CMK (cell line): Measurements from ENCODE around the gene MYL11.
"Not testable (repeated sequence)": the region's sequence is repeated elsewhere in the genome, so short reads cannot be mapped to it uniquely, and the experiment has no call there.

Experiments
- DNase-seq: peaks from one replicate; pipeline ENCODE4 v3.0.0-alpha.2; 2010; ENCODE audit warnings: low read depth

The MYL11 gene

DNA sequence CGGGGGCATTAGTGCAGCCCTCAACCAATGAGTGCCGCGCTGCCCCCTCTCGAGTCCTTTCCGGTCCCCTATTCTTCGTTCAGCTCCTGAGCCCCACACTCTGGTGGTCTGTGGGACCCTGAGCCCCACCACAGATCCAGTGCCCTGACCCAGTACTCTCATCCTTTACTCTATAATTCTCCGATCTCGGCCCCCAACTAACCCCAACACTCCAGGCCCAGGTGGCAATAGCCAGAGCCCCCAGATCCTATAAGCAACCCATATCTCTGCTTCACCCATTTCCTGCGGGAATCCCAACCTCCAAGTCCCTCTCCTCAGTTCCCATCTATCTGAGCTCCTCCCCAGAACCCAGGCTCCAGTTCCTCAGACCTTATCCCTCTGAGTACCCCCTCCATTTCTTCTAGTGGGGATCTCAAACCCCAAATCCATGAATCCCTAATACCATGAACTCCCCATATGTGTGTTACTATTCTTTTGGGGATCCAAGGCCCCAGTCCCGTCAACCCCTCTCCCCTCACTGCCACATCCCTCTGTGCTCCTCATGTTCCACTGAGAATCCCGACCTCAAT, 3.3 kb upstream of the MYL11 start:
- DNase-seq, result no peak

DNA sequence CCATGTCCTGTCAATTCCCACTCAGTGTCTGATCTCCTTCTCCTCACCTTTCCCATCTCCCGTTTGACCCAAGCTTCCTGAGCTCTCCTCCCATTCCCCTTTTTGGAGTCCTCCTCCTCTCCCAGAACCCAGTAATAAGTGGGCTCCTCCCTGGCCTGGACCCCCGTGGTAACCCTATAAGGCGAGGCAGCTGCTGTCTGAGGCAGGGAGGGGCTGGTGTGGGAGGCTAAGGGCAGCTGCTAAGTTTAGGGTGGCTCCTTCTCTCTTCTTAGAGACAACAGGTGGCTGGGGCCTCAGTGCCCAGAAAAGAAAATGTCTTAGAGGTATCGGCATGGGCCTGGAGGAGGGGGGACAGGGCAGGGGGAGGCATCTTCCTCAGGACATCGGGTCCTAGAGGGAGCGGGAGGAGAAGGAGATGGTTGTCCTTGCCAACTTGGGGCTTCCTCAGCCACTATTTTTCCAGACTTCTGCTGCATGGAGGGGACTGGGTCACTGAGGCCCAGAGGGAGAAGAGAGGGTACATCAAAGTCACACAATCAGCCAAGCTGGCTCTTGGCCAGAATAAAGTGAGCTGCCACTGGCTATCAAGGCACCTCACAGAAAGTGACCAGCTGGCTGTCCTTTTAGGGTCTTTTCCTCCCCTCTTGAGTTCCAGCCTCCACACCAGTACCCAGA, 2.4 kb upstream of the MYL11 start:
- no peak for DNase-seq

DNA sequence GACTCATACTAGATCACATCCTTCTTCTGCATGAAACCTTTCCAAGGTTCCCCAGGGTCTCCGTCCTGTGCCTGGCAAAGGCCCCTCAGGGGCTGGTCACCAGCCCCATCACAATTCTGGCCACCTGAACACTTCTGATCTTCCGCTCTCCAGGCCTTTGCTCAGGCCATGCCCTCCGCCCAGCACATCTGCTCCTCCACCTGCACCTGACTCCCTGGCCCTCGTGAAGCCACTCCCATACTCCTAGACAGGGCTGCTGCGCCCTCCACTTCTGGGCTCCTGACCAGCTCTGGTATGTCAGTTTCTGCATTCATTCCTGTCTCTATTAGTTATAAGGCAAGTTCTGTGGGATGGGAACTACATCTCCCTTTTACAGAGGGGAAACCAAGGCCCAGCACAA, 1.9 kb upstream of the MYL11 start:
- DNase-seq, result no peak

DNA sequence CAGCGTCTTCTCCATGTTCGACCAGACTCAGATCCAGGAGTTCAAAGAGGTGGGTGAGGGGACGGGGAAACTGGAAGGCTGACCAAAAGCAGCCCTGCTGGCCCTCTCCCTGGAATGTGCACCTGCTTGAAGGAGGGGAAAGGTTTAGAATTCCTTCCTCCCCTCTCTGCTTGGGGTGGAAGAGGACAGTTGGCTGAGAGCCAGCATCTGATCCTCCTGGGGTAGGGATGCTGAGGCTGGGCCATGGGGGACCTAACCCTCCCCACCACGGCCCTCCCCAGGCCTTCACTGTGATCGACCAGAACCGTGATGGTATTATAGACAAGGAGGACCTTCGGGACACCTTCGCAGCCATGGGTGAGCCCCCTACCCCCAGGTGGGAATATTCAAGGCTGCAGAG, 1.3 kb downstream of the MYL11 start:
- DNase-seq, result no peak

DNA sequence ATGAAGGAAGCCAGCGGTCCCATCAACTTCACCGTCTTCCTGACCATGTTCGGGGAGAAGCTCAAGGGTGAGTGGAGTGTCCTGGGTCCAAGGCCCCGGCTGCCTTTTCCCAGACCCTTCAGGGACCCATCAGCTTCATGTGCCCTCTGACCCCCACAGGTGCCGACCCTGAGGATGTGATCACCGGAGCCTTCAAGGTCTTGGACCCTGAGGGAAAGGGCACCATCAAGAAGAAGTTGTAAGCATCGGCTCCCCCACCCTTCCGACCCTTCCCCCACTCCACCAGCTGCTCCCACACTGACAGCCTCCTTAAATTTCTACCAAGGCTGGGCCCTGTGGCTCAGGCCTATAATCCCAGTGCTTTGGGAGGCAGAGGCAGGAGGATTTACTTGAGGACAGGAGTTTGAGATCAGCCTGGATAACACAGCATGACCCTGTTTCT, 1.9 kb downstream of the MYL11 start:
- DNase-seq, result no peak

DNA sequence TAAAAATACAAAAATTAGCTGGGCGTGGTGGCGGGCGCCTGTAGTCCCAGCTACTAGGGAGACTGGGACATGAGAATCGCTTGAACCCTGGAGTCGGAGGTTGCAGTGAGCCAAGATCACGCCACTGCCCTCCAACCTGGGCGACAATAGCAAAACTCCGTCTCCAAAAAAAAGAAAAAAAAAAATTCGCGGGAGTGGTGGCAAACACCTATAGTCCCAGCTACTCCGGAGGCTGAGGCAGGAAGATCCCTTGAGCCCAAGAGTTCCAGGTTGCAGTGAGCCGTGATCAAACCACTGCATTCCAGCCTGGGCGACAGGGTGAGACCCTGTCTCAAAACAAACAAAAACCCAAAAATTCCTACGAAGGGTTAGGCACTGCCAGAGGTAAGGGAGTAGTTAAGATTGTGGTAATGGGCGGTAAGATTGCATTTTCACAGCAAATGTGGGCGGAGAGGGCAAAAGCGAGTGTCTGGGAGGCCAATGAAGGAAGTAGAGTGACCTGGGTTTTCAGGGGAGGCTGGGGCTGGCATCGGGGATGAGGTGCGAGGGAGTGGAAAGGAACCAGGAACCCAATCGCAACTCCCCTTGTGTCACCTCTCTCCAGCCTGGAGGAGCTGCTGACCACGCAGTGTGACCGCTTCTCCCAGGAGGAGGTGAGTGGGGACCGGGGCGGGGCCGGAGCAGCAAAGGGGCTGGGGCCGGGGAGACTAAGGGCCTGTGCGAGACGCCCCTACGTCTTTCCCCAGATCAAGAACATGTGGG, 2.6 kb downstream of the MYL11 start:
- DNase-seq, result peak; percentile 95

DNA sequence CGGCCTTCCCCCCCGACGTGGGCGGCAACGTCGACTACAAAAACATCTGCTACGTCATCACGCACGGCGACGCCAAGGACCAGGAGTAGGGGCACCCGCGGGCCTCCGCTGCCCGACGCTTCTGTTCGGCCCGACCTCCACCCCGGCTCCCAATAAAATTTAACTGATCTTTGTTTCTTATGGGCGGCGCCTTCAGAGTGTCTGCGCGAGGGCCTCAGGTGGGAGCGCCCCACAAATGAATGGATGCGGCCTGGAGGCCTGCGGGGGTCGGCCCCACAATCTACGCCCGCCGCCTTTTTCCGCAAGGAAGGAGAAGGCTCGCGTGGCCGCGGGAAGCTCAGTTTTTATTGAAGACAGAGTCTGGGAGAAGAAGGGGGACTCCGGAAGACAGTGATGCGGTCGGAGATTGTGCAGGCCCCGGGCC, 3.2 kb downstream of the MYL11 start:
- no peak for DNase-seq

DNA sequence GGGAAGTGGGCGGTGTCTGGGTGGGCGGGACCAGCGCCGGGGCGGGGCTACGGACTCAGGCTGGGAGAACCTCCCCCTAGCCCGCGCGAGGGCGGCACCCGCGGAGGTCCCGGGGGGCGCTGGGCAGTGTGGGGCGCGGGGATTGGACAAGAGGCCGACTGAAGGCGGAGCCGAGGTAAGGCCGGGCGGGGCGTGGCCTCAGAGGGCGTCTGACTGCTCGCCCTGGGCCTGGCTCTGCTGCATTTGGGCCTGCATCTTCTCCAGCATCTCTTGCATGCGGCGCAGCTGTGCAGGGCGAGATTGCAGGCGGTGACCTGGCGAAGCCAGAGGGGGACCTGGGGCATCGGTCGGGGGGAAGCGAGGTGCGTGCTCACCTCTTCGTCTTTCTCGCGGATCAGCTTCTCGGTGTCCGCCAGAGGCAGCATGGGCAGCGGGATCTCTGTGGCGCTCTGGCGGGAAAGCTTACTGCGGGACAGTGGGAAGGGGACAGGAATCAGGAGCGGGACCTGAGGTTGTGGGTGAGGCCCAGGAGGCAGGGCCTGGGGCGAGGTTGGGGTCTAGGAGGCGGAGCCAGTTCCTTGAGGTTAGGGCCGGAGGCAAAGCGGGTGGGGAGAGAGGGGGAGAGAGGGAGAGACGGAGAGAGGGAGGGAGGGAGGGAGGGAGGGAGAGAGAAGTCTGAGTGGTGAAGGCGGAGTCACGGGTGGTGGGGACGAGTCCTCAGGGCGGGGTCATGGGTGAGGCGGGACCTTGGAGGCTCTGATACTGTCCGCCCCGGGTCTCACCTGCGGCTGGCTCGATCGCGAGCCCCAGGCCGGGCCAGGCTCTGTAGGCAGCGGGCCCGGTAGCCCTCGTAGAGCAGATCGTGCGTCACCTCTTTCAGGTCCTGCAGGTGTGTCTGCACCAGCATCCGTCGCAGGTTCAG, 3.9 kb downstream of the MYL11 start:
- DNase-seq, result peak; percentile 96

DNA sequence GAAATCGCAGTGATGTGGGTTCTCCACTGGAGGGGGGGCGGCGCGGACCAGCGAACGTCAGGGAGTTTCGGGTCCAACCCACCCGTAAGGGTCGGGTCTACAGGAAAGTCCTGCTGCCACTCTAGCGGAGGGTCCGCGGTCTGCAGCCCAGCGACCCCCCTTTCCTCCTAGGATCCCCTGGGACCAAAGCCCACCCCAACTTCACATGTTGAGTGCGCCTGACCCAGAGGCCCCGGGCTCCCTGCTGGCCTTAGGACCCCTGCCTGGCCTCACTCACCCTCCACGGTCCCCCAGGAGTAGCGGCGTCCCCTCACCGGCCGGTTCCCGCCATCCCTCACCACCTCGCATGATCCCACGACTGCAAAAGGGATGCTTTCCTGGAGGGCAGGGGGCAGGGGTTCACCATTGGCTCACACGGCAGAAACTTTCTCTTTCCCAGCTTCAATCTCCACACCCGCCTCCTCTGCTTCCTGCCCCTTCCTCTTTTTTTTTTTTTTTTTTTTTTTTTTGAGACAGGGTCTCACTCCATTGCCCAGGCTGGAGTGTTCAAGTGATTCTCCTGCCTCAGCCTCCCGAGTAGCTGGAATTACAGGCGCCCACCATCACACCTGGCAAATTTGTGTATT, 4.7 kb downstream of the MYL11 start:
- no peak for DNase-seq

DNA sequence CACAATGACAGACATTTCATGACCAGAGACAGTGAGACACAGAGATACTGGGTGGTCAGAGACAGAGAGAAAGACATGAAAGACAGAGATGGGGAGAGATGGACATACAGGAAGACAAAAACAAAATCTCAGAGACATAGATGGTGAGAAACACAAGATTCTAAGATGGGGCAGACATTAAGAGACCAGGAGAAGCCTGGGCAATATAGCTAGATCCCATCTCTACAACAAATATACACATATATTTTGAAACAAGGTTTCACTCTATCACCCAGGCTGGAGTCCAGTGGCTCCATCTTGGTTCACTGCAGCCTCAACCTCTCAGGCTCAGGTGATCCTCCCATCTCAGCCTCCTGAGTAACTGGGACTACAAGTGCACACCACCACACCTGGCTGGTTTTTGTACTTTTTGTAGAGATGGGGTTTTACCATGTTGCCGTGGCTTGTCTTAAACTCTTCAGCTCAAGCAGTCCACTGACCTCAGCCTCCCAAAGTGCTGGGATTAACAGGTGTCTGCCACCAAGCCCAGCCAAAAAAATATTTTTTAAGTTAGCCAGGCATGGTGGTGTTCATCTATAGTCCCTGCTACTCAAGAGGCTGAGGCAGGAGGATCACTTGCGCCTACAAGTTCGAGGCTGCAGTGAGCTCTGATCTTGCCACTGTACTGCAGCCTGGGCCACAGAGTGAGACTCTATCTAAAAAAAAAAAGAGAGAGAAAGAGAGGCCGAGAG, 5.6 kb downstream of the MYL11 start:
- DNase-seq, result no peak

DNA sequence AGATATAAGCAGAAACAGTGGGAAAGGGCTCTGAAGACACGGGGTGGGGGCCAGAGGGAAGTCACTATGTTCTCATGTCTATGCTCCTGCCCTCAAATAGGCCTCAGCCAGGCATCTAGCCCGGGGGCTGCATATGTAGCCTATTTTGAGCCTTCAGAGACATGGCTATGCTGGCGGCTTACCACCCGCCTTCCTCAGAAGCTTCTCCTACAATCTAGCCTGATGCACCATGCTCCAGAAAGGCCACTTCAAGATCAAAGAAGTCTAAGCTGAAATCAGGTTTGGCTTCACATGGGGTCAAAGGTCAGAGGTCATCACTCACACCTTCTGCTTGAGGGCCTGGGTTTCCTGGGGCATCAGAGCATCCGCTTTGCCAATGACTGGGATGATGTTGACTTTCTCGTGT, 6.2 kb downstream of the MYL11 start:
- no peak for DNase-seq

DNA sequence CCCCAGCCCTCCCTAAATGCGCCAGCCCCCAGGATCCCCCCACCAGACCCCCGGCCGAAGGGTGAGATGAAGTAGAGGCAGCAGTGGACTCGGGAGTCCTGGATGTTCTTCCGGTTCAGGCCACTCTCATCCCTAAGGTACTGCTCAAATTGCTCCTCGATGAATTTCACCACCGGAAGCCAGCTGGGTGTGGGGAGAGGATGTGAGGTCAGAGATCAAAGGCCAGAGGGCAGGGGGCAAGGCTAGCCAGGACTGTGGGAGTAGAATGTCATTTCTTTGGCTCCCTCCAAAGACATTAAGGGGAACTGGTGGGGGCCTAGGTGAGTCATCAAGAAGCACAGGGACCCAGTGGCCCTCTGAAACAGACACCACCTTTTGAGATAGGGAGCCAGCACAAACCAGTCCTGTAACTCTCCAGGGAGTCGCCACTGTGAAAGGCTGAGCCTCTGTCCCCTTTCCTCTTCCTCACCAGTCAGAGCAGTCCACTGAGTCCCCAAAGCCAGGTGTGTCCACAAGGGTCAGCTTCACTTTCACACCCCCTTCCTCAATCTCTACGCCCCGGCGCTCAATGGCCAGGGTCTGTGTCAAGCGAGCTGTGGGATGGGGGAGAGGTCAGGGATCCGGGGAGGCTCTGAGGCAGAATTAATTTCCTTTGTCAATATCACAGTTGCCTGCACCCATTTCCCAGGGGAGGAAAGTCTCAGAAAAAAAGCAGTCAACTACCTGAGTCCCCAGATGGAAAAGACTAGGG, 6.9 kb downstream of the MYL11 start:
- DNase-seq, result no peak

DNA sequence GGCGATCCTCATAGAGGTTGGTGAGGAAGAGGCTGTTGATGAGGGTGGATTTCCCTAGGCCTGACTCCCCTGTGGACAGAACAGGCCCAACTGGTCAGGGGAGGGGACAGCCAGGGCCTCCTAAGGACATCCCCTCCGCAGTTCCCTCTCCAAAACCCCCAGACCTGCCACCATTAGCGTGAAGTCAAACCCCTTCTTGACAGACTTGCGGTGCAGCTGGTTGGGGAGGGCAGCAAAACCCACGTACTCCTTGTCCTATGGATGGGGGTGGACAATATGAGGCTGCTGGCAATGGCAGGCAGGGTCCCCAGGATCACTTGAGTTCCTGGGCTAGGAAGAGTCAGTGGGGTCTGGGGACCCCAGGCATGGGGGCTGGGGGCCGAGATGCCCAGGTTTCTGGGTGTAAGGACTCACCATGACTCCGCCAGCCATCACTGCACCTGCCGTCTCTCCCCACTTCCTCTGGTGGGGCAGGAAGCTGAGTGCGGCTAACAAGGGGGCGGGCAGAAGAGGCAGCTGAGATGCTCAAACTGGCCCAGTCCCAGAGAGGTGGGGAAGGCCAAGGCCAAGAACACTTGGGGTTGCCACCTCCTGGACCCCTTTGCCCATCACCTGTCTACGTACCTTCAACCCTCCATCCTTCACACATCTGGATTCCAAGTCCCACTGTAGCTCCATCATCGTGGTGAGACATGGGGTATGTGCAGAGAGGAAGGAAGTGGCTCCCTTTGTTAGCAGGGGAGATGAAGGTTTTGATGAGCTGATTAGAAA, 7.7 kb downstream of the MYL11 start, which contains the start of gene SEPTIN1:
SEPTIN1 (minus strand) TSS at position 451 of the 771 bp plus-strand sequence; CDS start at position 432, 19 bp downstream.
- no peak for DNase-seq

DNA sequence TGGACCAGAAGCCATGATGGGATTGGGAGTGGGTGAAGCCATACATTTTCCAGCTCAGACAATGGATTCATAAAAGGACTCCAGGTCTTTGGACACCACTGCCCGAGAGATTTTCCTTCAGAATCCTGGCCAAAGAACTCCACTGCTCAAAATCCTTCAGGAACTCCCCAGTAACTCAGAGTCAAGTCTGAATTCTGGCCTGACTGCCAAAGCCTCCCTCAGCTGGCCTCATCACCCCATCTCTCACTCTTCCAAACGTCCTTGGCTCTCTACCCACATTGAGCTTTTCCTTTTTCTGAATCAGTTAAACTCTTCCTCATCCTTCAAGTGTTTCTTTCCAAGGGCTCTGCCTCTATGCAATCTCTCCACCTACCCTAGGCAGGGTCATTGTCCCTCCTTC, 8.9 kb downstream of the MYL11 start:
- DNase-seq, result no peak

DNA sequence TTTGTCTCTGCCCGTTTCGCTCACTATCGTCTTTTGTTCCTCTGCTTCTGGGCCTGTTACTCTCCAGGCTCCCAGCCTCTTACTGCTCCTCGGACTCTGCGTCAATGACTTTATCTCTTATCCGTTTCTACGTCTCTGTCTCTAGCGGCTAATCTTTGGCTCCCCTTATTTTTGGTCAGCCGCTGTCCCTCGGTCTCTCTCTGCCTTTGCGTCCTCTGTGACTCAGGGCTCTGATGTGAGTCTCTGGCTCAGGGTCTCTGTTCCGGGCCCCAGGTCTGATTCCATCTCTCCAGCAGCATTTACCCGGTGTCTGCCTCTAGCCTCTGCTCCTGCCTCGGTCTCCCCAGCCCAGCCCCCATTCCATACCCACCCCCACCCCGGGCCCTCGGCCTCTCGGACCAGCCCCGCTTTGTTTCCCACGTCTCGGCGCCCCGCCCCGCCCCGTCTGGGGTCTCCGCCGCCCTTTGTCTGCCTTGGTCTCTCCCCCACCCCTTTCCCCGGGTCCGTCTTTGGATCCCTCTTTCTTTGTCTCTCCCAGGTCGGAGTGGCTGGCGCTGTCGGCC, 20.1 kb downstream of the MYL11 start:
- no peak for DNase-seq

DNA sequence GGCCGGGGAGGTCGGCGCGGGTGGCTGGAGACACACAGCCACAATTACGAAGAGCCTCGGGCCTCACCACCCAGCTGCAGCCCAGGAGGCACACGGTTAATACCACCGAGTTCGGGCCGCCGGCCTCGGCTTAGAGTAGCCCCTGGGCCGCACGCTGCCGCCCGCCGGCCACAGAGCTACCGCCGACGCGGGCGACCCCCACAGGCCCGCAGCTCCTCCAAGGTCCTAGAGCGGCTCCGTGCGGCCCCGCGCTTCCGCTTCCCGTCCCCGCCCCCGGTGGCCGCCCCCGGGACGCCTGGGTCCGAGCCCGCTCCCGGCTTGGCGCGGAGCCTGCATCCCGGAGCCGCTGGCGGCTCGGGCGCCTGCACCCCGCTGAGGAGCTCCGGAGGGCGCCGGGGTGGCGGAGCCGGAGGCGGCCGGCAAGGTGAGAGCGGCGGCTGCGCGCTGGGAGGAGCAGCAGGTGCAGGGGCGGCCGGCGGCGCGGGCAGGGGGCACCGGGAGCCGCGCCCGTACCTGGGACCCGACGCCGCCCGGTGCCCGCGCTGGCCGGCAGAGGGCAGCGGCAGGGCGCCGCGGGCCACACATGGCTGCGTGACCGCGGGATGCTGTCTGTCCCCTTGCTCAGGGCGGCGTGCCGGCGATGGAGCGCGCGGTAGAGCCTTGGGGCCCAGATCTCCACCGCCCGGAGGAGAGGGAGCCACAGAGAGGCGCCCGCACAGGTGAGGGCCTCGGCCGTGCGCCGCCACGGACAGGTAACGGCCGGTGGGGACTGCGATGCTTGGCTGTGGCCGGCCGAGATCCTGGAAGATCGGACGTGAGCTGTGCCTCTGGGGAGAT, 20.8 kb downstream of the MYL11 start, which contains the start of gene ZNF48:
ZNF48 (plus strand) TSS at position 266 of the 837 bp plus-strand sequence; CDS start at position 641, 375 bp downstream.
- DNase-seq, result peak; percentile 79

DNA sequence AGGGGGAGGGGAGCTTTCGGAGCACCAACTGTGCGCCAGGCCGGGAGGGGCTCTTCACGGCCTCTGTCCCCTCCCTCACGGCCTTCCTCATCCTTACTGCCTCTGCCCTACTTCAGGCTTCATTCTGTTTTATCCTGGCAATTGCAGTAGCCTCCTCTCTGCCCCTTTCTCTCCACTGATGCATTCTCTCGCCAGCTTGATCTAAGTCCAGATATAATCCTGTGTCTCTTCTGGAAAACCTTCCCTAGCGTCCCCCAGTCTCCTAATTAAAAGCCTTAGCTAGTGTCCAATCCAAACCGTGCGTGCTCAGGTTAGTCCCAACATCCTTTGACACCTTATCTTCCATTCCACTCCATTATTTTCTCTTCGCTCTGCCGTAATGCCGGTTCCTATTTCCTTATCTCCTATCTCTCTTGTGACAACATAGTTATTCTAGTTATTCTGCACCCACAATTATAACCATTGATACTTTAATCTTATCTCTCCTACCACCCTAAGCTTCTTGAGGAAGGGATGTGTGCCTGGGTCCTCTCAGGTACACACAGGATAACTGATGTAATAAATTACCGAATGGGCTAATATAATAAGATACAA, 21.5 kb downstream of the MYL11 start:
- DNase-seq, result no peak

DNA sequence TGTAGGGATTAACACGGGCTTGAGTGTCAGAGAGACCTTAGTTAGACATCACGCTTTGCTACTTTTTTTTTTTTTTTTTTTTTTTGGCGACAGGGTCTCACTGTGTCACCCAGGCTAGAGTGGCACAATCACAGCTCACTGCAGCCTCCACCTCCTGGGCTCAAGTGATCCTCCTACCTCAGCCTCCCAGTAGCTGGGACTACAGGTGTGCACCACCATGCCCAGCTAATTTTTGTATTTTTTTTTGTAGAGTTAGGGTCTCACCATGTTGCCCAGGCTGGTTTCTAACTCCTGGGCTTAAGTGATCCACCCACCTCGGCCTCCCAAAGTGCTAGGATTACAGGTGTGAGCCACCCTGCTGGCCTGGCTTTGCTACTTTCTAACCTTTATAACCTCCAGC, 22.0 kb downstream of the MYL11 start:
- not testable (repeated sequence) for DNase-seq
